Measurements from ENCODE around the gene FASTKD1. TPM values are rescaled to one million over a fixed set of nuclear protein-coding genes. Genes with fewer than 3 reads are reported as not detected.

The FASTKD1 gene
- total RNA-seq, 2 experiments from 2014 or later, result 6.3 to 7.2 TPM

- intact Hi-C loops (cut with DNase I, micrococcal nuclease), result no loop called here
- Histone ChIP-seq H3K9me3 (ENCODE audit: control insufficient read depth in 1 of 2, insufficient read depth in 1 of 2, low read length in 2 of 2) (no peaks in the 10 kb centered on the region), H3K36me3 (ENCODE audit: insufficient read depth, low read length) (no peaks in the 10 kb centered on the region), H3K4me1 (ENCODE audit: insufficient read depth, low read length) (no peaks in the 10 kb centered on the region), H3K4me3 (ENCODE audit: low read length) (no peak overlapping the region), H3K27ac (ENCODE audit: low read depth in 1 of 2, low read length in 2 of 2) (no peak overlapping the region), H3K27me3 (ENCODE audit: control insufficient read depth in 1 of 2, insufficient read depth in 2 of 2, low read length in 2 of 2) (no peaks in the 10 kb centered on the region)
- DNase-seq (no peak), ATAC-seq (ENCODE audit: poor library complexity) (no peak)
- H3K9me3 Mint-ChIP-seq, result no peaks in the 10 kb centered on the region
- no peak overlapping the region for H3K27ac Mint-ChIP-seq
- no peak overlapping the region for H3K4me3 Mint-ChIP-seq
- H3K4me1 Mint-ChIP-seq (ENCODE audit: low read depth), result no peaks in the 10 kb centered on the region
- ChIA-PET CTCF (no interaction called here), POLR2A (no interaction called here)
- TF ChIP-seq, protein P1, sequence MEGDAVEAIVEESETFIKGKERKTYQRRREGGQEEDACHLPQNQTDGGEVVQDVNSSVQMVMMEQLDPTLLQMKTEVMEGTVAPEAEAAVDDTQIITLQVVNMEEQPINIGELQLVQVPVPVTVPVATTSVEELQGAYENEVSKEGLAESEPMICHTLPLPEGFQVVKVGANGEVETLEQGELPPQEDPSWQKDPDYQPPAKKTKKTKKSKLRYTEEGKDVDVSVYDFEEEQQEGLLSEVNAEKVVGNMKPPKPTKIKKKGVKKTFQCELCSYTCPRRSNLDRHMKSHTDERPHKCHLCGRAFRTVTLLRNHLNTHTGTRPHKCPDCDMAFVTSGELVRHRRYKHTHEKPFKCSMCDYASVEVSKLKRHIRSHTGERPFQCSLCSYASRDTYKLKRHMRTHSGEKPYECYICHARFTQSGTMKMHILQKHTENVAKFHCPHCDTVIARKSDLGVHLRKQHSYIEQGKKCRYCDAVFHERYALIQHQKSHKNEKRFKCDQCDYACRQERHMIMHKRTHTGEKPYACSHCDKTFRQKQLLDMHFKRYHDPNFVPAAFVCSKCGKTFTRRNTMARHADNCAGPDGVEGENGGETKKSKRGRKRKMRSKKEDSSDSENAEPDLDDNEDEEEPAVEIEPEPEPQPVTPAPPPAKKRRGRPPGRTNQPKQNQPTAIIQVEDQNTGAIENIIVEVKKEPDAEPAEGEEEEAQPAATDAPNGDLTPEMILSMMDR (IDR thresholded peaks at IDR 0.05), result no peak
- no peaks in the 10 kb centered on the region for H3K27me3 Mint-ChIP-seq
- peaks cover 7% of the 10 kb centered on the region for H3K36me3 Mint-ChIP-seq (ENCODE audit: low read depth)
Measured at GRCh38 chr2:169507698-169508097, 66.0 kb downstream of the FASTKD1 start.

DNA sequence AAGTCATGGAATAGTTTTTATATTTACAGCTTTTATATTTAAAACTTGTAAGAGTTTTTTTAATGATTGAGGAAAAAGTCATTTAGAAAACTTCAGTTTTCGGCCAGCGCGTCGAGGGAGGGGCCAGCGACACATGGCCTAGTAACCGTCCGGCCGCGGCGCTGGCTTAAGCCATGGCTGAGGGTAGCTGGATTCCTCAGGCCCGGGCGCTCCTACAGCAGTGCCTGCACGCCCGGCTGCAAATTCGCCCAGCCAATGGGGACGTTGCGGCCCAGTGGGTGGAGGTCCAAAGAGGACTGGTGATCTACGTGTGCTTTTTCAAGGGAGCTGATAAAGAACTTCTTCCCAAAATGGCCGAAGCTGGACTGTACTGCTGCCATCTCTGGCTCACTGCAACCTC lies 69.0 kb downstream of the FASTKD1 start:
- Mint-ChIP-seq H3K27me3 (no peaks in the 10 kb centered on the region), H3K9me3 (no peaks in the 10 kb centered on the region), H3K4me3 (no peak overlapping the region), H3K36me3 (ENCODE audit: low read depth) (peaks cover 7% of the 10 kb centered on the region), H3K27ac (no peak overlapping the region), H3K4me1 (ENCODE audit: low read depth) (no peaks in the 10 kb centered on the region)
- TF ChIP-seq, protein P1 (IDR thresholded peaks at IDR 0.05), result no peak
- intact Hi-C loops (cut with DNase I, micrococcal nuclease), result no loop called here
- H3K36me3 ChIP-seq (ENCODE audit: insufficient read depth, low read length), result no peaks in the 10 kb centered on the region
- H3K27ac ChIP-seq (ENCODE audit: low read depth in 1 of 2, low read length in 2 of 2), result no peak overlapping the region
- ATAC-seq (ENCODE audit: poor library complexity), result no peak
- CTCF ChIA-PET, result no interaction called here
- no peaks in the 10 kb centered on the region for H3K9me3 ChIP-seq (ENCODE audit: control insufficient read depth in 1 of 2, insufficient read depth in 1 of 2, low read length in 2 of 2)
- H3K4me3 ChIP-seq (ENCODE audit: low read length), result no peak overlapping the region
- H3K4me1 ChIP-seq (ENCODE audit: insufficient read depth, low read length), result no peaks in the 10 kb centered on the region
- H3K27me3 ChIP-seq (ENCODE audit: control insufficient read depth in 1 of 2, insufficient read depth in 2 of 2, low read length in 2 of 2), result no peaks in the 10 kb centered on the region
- DNase-seq, result no peak
- POLR2A ChIA-PET, result no interaction called here

- TF ChIP-seq, protein P1 (IDR thresholded peaks at IDR 0.05), result no peak
- Histone ChIP-seq H3K4me3 (ENCODE audit: low read length) (no peak overlapping the region), H3K27ac (ENCODE audit: low read depth in 1 of 2, low read length in 2 of 2) (no peak overlapping the region), H3K4me1 (ENCODE audit: insufficient read depth, low read length) (no peaks in the 10 kb centered on the region), H3K27me3 (ENCODE audit: control insufficient read depth in 1 of 2, insufficient read depth in 2 of 2, low read length in 2 of 2) (no peaks in the 10 kb centered on the region), H3K36me3 (ENCODE audit: insufficient read depth, low read length) (no peaks in the 10 kb centered on the region), H3K9me3 (ENCODE audit: control insufficient read depth in 1 of 2, insufficient read depth in 1 of 2, low read length in 2 of 2) (no peaks in the 10 kb centered on the region)
- H3K27me3 Mint-ChIP-seq, result no peaks in the 10 kb centered on the region
- POLR2A ChIA-PET, result no interaction called here
- ATAC-seq (ENCODE audit: poor library complexity) (no peak), DNase-seq (no peak)
- no peak overlapping the region for H3K27ac Mint-ChIP-seq
- no peaks in the 10 kb centered on the region for H3K9me3 Mint-ChIP-seq
- intact Hi-C loops (cut with DNase I, micrococcal nuclease), result no loop called here
- no peaks in the 10 kb centered on the region for H3K4me1 Mint-ChIP-seq (ENCODE audit: low read depth)
- H3K4me3 Mint-ChIP-seq, result no peak overlapping the region
- CTCF ChIA-PET, result no interaction called here
- peaks cover 14% of the 10 kb centered on the region for H3K36me3 Mint-ChIP-seq (ENCODE audit: low read depth)
Measured at GRCh38 chr2:169495310-169495928, 78.2 kb downstream of the FASTKD1 start.

Data from CD4-positive, alpha-beta T cell (primary cell).